GM19468 (cell line): ENCODE measurements around the gene BSG.

Experiments used
- ATAC-seq: cut with Tn5 transposase; IDR thresholded peaks from one replicate; pipeline ENCODE4 v1.9.1; 2021; ENCODE audit warnings: mild to moderate bottlenecking, moderate library complexity, moderate number of reproducible peaks; ENCODE audit not compliant: unreplicated experiment; ENCODE audit errors: extremely low read depth

Gene BSG

DNA sequence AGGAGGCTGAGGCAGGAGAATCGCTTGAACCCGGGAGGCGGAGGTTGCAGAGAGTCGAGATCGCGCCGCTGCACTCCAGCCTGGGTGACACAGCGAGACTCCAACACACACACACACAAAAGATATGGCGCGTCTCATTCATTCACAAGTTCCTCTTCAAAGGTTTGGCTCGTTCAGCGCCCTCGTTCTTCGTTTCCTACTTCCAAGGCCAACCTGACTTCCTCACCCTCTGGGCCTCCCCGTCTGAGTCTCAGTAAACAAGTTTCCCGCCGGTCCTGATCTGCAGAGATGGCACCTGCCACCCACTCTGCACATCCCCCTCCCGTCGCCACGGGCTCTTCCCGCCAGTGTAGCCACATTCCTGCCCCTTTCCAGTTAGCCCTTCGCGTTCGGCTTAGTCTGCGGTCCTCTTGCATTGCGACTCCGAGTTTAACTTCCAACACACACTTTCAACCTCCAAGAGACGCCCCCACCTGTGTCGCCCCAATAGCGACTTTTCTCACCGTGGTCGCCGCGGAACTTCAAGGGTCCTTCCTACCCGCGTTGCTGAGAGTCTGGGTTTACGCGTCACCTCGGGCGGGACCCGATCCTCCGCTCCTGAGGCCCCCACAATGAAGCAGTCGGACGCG is 1.3 kb upstream of the BSG start:
- ATAC-seq, result no peak

DNA sequence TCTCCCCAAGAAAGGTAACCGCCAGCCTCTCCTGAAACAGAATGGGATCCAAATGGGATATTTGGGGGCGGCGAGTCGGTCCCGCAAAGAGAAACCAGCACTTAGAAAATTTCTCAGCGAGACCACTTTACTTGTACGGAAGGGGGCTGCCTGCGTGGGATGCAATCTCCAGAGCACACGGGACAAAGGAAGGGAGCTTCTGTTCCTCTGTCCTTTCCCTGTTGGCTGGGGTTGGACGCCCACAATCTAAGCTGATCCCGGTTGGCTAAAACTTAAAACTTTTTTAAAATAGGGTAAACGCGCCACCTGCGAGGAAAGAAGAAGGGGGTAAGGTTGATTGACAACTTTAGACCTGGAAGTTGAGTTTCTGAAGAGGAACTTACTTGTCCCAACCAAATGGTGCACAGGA is 826 bp upstream of the BSG start:
- no peak for ATAC-seq

DNA sequence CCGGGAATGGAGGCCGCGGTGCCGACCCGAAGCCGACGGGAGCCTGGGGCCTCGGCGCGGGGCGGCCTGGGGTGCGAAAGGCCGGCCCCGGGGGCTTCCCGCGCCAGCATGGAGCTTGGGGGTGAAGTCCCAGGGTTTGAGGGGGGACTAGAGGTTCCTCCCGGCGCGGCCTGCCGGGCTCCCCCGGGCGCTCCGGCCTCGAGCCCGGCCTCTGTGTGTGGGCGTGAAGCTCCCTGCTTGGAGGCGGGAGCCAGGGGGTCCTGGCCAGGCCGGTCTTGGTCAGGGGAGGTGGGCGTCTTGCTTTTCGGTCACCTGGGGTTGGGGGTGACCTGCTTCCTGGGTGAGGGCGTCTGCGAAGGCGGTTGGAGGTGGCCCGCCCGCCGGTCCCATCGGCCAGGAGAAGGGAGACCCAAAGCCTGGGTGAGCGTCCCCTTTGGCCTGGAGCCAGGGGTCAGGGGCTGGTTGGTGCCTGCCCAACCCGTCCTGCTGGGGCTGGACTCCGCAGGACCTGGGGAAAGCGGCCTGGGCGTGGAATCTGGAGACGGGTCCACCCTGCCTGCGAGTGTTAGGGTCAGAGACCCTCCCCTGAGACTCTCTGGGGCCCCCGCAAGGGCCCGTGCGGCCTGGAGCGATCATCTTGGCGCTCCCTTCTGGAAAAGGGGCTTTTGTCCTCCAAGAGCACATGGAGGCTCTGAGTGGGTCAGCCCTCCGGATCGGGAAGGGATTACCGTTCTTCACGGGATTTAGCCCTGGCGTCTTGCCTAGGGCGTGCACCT is 535 bp downstream of the BSG start:
- ATAC-seq, result peak; percentile 8

DNA sequence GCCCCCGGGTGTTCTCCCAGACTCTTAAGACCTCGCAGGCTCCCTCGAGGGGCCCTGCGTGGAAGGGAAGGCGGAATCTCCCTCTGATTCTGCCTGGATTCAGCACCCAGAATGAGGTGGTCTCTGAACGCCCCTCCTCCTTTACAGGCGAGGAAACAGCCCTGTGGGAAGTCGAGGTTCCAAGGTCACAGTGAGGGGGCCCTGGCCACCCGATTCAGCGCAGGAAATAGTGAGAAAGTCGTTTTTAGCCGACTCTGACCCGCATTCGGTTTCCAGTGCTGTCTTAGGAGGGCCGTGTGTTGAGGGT is 1.1 kb downstream of the BSG start:
- no peak for ATAC-seq

DNA sequence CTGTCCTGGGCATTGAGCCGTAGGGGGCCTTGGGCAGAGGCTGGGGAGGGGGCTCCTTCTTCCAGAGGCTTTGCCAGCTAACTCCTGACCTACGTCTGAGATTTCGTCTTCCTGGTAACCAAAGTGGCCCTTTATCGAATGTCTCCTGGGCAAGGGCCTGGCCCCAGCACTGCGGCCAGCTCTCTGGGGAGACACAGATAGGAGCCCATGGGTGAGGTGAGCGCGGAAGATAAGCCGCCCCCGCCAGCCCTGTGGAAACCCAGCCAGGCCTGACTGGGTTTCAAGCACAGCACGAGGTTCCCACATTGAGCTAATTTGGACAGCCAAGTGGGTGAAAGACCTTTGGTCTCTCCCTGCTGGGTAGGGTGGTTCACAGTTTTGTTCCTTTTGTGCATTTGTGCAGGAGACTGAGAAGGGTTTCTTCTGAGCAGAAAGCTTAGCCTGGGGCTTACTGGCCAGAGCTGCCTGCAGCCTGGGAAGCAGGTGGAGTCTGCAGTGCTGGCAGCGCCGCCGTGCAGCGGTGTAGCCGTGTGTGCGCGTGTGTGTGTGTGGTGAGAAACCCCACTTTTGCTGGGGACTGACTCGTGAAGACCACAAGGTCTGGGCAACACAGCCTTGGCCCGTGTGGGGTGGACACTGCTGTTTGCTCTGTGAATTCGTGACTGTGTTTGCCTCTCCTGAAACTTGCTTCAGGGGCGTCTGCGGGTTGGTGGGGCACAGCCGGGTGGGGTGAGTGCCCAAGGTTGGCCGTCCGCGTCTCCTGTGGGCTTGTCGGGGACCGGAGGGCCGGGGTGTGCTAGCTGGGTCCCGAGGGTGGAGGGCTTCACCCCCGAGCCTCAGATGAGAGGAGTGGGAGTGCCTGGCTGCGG is 2.5 kb downstream of the BSG start:
- no peak for ATAC-seq

DNA sequence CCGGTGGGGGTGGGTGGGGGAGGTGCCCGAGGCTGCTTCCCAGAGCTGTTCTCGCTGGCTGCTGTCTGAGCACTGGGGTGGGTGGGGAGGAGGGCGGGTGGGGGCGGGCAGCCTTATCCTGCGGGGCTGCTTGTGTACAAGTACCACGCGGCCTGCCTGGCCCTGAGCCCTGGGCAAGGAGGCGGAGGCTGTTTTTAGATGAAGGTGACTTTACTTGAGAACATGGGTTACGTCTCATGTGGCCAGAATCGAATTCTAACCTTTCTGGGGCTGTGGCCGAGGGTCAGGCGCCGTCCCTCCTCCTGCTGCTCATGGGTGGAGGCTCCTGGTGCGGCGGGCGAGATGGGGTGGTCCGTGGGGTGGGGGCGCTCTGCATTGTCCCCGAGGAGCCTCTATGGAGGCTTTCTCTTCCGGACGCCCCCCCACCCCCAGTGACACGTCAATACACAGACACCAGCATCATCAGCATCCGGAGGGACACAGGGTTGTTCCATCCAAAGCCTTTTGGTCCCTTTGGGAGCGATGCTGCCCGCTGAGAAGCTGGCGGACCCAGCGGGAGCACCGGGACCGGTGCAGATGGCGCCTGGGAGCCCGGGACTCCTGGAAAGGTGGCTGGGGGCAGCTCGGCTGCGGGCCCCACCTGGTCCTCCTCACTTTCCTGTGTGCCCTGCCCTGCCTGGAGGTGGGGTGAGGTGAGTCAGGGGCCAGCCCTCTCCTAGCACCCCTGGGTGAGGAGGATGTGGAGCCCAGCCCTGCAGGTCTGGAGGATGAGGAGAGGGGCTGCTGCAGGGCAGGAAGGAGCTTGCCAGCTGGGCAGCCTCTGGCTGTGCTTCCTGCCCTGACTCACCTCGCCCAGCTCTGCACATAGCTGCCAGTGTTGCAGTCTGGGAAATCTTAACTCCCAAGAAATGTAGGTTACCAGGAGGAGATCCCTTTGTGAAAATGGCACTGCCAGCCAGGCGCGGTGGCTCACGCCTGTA is 3.4 kb downstream of the BSG start:
- ATAC-seq, result no peak

DNA sequence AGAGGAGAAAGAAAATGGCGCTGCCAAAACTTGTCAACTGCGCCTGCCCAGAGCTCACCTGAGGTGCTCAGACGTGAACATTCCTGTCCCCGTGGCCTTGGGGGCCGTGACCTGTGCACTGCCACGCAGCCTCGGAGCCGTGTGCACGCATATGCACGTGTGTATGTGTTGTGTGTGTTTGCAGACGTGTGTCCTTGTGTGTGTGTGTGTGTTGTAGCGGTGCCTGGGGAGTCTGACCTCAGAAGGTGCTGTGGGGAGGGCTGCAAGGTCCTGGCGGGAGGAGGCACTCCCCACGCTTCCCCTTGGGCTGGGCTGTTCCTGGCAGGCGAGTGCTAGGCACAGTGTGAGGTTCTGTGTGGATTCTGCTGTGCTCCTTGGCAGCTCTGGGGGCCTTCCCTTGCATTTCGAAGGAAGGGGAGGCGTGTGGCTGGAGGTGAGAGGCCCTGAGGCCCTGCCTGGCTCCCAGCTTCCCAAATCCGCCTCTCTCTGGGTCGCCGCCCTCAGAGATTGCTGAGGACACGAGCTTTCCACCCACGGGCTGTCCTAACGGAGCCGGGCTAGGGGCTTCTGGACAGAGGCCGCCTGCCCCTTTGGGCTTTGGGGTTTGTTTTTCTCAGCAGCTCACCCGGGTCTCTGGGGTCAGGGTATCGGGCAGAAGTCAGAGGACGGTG is 4.5 kb downstream of the BSG start:
- no peak for ATAC-seq

DNA sequence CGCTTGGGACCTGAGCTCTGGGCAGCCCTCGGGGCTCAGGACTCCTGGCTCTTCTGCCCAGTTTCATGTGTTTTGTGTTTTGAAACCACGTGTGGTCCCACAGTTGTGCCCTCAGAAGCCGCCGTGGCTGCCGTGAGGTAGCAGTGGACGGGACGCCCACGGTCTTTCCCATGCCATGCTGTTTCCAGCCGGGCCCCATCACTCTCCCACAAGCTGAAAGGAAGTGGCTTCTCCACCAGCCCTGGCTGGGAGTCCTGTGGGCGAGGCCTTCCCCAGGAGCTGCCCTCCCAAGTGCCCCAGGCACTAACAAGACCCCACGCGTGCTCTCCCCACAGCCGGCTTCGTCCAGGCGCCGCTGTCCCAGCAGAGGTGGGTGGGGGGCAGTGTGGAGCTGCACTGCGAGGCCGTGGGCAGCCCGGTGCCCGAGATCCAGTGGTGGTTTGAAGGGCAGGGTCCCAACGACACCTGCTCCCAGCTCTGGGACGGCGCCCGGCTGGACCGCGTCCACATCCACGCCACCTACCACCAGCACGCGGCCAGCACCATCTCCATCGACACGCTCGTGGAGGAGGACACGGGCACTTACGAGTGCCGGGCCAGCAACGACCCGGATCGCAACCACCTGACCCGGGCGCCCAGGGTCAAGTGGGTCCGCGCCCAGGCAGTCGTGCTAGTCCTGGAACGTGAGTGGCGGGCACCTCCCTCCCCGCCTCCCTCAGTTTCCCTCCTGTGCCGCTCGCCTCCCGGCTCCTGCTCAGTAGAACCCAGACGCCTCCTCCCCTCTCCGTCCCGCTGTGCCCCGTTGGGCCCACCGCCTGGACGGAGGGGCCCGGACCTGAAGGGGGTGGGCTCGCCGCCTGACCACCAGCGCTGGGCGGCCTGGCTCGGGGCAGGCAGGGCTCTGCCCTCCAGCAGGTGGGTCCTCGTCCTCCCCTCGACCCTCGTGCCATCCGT is 5.3 kb downstream of the BSG start:
- no peak for ATAC-seq

DNA sequence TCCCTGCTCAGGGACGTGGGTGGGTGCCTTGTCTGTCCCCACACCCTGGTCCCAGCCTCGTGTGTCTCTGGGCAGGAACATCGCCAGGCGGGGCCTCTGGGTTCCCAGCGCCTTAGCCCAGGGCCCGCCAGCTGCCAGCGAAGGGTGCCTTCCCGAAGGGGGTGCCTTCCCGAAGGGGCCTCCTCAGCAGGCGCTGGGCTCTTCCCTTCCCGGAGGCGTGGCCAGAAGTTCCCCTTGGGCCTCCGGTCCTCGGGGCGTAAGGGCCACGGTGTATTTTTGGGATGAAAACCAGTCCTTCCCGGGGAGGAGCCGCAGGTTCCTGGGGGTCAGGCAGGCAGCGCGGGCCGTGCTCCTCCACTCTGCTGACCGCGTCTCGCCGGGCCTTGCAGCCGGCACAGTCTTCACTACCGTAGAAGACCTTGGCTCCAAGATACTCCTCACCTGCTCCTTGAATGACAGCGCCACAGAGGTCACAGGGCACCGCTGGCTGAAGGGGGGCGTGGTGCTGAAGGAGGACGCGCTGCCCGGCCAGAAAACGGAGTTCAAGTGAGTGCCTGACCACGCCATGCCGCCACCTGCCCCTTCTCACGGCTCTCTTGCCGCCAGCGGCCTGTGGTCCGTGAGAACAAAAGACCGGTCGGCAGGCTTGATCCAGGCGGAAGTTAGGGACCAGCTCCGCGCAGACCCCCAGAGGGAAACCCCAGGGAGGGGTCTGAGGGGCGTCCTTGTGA is 6.9 kb downstream of the BSG start:
- no peak for ATAC-seq

DNA sequence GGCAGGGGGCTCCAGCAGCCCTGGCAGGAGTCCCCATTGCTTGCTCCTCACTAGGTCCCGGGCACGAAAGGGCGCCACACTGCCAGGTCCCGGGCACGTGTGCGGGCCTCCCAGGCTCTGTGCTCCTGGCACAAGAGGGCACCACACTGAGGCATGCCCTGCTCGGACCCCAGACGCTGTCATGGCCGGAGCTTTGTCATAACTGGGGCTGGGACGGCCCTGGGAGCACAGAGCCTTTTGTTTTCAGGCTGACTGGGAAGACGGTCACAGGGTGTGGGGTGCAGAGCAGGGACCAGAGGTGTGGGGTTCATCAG is 7.4 kb downstream of the BSG start:
- no peak for ATAC-seq

DNA sequence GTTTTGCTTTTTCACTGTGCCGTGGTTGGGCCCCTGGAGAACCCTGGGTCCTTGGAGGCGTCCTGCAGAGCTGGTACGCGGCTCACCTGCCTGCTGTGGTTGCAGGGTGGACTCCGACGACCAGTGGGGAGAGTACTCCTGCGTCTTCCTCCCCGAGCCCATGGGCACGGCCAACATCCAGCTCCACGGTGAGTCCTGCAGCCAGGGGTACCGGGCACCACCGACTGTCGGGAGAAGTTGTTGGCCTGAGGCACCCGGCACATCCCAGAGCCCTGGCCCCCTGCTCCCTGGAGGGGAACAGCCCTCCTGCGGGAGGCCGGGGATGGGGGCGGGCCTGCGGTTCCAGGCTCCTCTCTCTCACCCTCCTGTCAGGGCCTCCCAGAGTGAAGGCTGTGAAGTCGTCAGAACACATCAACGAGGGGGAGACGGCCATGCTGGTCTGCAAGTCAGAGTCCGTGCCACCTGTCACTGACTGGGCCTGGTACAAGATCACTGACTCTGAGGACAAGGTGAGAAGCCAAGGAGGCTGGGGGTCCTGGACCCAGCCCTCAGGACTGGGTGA is 8.0 kb downstream of the BSG start:
- no peak for ATAC-seq

DNA sequence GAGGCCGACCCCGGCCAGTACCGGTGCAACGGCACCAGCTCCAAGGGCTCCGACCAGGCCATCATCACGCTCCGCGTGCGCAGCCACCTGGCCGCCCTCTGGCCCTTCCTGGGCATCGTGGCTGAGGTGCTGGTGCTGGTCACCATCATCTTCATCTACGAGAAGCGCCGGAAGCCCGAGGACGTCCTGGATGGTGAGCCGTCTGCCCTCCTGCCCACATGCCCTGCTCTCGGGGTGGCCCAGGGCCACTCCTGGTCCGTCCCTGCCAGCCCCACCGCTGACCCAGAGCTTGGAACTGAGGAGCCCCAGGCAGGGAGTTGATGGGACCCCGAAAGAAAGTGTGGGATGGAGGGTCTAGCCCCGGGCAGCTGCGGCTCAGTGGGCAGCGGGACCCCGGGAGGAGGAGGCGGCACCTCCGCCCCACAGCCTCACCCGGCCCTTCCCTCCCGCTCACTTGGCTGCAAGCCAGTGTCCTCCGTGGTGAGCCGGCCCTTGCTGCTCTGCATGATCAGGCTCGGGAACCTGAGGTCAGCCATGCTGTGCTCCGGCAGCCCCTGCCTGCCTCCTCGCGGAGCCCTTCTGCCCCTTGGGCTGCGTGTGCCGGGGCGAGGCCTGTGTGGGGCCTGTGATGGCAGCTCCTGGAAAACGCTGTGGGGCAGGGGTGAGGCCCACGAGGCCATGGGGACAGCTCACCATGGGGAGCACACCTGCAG is 9.2 kb downstream of the BSG start:
- no peak for ATAC-seq

DNA sequence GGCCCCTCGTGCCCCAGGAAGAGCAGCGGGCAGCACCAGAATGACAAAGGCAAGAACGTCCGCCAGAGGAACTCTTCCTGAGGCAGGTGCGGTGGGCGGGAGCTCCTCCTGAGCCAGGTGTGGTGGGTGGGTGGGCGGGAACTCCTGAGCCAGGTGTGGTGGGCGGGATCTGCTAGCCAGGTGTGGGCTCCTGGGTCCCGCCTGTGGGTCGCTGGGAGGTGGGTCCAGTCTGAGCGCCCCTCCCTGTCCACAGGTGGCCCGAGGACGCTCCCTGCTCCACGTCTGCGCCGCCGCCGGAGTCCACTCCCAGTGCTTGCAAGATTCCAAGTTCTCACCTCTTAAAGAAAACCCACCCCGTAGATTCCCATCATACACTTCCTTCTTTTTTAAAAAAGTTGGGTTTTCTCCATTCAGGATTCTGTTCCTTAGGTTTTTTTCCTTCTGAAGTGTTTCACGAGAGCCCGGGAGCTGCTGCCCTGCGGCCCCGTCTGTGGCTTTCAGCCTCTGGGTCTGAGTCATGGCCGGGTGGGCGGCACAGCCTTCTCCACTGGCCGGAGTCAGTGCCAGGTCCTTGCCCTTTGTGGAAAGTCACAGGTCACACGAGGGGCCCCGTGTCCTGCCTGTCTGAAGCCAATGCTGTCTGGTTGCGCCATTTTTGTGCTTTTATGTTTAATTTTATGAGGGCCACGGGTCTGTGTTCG is 10.3 kb downstream of the BSG start:
- no peak for ATAC-seq

DNA sequence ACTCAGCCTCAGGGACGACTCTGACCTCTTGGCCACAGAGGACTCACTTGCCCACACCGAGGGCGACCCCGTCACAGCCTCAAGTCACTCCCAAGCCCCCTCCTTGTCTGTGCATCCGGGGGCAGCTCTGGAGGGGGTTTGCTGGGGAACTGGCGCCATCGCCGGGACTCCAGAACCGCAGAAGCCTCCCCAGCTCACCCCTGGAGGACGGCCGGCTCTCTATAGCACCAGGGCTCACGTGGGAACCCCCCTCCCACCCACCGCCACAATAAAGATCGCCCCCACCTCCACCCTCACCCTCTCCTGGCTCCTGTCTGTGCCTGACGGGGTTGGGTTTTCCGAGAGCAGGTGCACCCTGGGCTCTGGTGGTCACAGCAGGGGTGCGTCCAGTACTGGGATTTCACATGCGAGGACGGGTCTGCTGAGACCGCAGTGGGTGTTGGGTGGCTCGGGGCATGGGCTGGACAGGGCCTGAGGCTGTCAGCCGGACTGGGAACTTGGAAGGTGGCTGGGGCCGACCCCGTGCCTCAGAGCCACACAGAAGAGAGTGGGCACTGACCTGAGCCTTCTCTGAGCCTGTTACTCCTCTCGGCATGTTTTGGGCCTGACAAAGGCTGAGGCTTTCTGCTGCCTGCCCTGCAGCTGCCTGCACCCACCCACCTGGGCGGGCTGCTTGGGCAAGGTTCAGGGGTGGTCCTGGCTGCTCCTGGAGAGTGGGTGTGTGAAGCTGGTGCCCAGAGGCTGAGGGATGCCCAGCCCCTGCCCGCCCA is 11.0 kb downstream of the BSG start:
- no peak for ATAC-seq

DNA sequence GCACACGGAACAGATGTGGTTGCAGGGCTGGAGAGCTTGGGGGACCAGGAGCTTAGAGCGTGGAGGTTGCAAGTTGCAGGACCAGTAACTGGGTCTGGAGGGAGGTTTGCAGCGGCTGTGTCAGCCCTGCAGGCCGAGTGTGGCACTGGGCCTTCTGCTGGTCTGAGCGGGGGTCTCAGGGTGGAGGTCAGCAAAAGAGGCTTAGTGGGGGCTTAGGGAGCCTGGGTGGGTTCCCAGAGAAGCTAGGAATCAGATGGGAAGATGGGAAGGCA is 11.5 kb downstream of the BSG start:
- no peak for ATAC-seq
